ENCODE data around the gene ATP2C1.
"Not testable (repeated sequence)": the region's sequence is repeated elsewhere in the genome, so short reads cannot be mapped to it uniquely, and the experiment has no call there.

The ATP2C1 gene

DNA sequence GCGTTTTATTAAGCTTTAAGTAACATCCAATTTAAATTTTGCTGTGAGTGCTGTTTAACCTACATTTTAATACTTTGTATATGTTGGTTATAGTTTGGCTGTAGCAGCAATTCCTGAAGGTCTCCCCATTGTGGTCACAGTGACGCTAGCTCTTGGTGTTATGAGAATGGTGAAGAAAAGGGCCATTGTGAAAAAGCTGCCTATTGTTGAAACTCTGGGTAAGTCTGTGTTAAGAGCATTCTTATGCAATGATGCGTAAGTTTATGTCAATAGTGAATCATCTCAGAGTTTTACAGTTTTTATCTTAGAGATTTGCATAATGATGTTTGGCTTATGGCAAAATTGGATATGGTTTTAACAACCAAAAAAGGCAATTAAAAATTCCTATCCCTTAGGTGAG lies 70.0 kb downstream of the ATP2C1 start:
- no peak for DNase-seq

DNA sequence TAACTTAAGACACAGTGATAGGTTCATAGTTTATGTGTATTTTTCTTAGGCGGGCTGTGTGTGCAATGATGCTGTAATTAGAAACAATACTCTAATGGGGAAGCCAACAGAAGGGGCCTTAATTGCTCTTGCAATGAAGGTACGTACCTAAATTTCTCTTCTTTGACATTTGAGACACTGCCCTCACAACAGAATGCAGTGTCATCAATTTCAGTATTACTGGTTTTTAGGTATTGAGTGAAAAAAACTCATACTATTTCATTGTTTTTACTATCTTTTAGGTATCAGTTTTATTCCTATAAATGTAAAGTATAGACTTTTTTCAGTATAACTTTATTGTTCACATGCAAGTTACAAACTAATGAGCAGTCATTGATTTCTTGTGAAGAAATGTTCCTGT lies 73.4 kb downstream of the ATP2C1 start:
- no peak for DNase-seq
- no peak for TF ChIP-seq GATA1 (IDR thresholded peaks at IDR 0.05; ENCODE audit: low read depth, low read length)
- no peak for TF ChIP-seq POLR2A (IDR thresholded peaks at IDR 0.05; ENCODE audit: low read length)

More for the DNA sequence above, 70.0 kb downstream of the ATP2C1 start:
- TF ChIP-seq GATA1 (IDR thresholded peaks at IDR 0.05; ENCODE audit: low read depth, low read length) (no peak), POLR2A (IDR thresholded peaks at IDR 0.05; ENCODE audit: low read length) (no peak)

DNA sequence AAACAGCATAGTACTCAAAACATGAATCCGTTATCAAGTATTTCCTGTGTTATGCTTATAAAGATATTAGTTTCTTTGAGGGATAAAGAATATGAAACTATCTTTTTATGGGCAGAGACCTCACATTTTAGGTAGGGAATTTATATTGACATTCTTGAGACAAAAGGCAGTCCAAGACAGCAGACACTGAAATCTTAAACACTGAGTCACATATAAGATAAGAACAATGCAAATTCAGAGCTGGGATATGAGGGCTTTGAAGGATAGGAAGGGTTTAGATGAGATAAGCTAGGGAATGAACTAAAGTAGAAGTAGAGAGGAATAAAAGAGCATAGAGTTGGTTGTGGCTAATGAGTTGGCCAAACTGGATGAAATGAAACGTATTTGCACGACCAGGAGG lies 74.3 kb downstream of the ATP2C1 start:
- no peak for TF ChIP-seq POLR2A (IDR thresholded peaks at IDR 0.05; ENCODE audit: low read length)
- TF ChIP-seq GATA1 (IDR thresholded peaks at IDR 0.05; ENCODE audit: low read depth, low read length): no peak
- DNase-seq: no peak

DNA sequence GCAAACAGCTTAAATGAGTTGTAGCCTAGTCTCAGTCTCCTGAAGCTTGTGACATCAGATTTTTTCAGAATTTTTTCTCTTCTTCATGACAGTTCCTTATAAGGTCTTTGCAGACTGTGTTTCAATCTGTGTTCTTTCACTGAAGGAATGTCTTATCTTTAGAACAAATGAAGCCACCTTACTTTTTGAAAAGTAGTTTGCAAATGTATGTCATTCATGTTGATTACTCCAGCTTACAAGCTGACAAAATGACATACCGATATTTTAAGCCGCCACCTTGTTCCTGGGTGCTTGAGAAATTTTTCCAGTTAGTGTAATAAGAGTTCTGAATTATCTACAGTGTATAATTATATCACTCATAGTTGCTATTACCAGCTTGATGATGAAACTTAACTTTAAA lies 75.7 kb downstream of the ATP2C1 start:
- TF ChIP-seq GATA1 (IDR thresholded peaks at IDR 0.05; ENCODE audit: low read depth, low read length) (no peak), POLR2A (IDR thresholded peaks at IDR 0.05; ENCODE audit: low read length) (no peak)
- no peak for DNase-seq

DNA sequence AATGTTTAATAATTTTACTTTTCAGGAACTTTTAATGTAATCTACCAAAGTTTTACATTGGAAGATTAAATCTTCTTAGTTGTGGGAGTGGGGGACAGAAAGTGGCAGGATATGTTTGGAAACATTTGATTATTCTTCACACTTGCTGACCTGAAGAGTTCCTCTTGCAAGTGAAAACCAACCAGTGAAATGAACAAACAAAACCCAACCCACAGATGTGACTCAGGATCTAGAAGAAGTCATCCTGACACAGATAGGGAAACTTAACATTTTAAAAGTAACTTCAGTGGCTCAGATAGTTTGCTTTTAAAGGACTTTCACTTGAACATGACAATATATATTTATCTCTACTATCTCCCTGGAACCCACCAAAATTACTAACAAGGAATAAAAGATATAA lies 77.3 kb downstream of the ATP2C1 start:
- no peak for DNase-seq

DNA sequence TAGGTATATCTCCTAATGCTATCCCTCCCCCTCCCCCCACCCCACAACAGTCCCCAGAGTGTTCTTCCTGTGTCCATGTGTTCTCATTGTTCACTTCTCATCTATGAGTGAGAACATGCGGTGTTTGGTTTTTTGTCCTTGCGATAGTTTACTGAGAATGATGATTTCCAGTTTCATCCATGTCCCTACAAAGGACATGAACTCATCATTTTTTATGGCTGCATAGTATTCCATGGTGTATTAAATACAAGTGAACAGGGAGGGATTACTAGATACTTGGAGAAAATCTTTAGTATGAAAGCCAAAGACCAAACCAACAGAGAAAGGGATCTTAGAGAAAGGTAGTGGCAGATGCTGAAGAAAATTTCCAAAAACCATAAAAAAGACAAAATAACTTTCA lies 78.7 kb downstream of the ATP2C1 start:
- not testable (repeated sequence) for DNase-seq

More for the DNA sequence above, 77.3 kb downstream of the ATP2C1 start:
- TF ChIP-seq GATA1 (IDR thresholded peaks at IDR 0.05; ENCODE audit: low read depth, low read length) (no peak), POLR2A (IDR thresholded peaks at IDR 0.05; ENCODE audit: low read length) (no peak)

DNA sequence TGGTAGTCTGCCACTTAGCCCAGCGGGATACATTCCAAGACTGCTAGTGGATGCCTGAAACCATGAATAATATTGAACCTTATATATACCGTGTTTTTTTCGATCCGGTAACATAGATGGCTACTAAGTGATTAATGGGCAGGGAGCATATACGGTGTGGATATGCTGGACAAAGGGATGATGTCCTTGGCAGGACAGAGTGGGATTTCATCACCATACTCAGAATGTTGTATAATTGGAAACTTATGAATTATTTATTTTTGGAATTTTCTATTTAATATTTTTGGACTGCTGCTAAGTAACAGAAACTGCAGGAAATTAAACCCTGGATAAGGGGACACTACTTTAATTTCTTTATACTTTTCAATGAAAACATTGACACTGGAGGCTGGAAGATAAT lies 79.5 kb downstream of the ATP2C1 start:
- DNase-seq: no peak
- TF ChIP-seq POLR2A (IDR thresholded peaks at IDR 0.05; ENCODE audit: low read length): no peak
- TF ChIP-seq GATA1 (IDR thresholded peaks at IDR 0.05; ENCODE audit: low read depth, low read length): no peak

DNA sequence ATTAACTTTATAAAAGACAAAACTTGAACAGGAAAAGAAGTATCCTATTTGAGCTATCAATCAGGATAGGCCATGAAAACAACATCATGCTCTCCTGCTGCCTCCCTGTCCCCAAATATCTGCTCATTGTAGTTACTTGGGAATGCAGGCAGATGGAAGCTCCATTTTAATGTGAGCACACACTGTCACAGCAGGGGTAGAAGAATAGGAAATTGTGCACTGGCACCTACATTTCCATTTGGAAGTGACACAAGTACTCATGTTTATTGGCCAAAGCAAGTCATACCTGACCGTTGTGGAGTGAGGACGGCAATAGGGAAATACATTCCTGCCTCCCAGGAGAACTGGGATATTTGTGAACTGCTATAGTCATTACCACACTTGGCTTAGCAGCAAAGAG lies 80.3 kb downstream of the ATP2C1 start:
- no peak for TF ChIP-seq POLR2A (IDR thresholded peaks at IDR 0.05; ENCODE audit: low read length)
- TF ChIP-seq GATA1 (IDR thresholded peaks at IDR 0.05; ENCODE audit: low read depth, low read length): no peak
- no peak for DNase-seq

DNA sequence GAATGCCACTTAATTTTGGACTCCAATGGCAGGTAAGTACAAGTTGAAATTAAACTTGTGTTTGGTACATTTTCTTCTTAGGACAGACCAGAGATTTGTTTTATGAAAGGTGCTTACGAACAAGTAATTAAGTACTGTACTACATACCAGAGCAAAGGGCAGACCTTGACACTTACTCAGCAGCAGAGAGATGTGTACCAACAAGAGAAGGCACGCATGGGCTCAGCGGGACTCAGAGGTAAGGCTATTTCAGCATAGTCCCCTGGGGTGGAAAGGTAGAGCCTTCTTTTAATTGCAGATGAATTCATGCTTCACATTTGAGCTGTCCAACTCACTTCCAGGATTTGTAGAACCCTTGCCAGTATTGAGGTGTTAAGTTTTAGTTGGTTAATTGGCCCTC lies 81.4 kb downstream of the ATP2C1 start:
- TF ChIP-seq GATA1 (IDR thresholded peaks at IDR 0.05; ENCODE audit: low read depth, low read length) (no peak), POLR2A (IDR thresholded peaks at IDR 0.05; ENCODE audit: low read length) (no peak)
- no peak for DNase-seq

DNA sequence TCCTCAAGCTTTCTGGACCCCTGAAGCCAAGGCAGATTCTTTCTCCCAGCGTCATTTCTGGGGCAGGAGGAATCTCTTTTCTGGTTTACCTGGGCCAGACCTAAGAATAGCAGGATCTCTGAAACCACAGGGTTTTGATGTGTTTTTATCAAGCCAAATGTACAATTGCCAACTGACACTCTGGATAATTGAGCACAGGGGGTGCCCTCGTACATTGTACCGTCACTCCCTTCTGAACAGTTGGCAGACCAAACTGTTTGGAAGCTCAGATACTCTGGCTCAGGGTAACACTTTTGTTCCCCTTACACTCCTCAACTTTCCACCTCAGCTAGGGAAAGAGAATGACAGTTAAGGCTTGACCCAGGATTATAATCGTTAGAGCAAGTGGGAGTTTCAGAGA lies 82.8 kb downstream of the ATP2C1 start:
- DNase-seq: no peak
- no peak for TF ChIP-seq GATA1 (IDR thresholded peaks at IDR 0.05; ENCODE audit: low read depth, low read length)
- no peak for TF ChIP-seq POLR2A (IDR thresholded peaks at IDR 0.05; ENCODE audit: low read length)

DNA sequence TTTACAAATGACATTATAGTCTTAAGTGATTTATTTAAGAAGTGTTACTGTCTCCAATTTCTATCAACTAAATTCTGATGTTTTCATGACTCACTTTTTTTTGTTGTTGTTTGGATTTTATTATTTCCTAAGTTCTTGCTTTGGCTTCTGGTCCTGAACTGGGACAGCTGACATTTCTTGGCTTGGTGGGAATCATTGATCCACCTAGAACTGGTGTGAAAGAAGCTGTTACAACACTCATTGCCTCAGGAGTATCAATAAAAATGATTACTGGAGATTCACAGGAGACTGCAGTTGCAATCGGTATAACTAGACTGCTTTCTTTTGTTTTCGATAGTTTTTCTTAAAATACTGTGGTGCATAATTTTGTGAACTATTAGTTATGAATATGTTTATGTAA lies 85.2 kb downstream of the ATP2C1 start:
- no peak for DNase-seq
- TF ChIP-seq POLR2A (IDR thresholded peaks at IDR 0.05; ENCODE audit: low read length): no peak
- no peak for TF ChIP-seq GATA1 (IDR thresholded peaks at IDR 0.05; ENCODE audit: low read depth, low read length)

DNA sequence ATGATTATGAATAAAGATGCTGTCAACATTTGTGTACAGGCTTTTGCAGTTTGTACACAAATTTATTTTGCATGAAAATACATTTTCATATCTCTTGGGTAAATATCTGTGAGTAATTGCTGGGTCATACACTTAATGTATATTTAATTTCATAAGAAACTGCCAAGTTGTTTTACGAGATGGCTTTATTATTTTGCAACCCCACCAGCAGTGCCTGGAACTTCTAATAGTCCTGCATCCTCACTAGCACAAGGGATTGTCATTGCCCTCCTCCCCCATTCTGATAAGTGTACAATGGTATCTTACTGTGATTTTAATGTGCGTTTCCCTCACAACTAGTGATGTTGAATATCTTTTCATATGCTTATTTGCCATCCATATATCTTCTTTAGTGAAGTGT lies 87.6 kb downstream of the ATP2C1 start:
- no peak for TF ChIP-seq POLR2A (IDR thresholded peaks at IDR 0.05; ENCODE audit: low read length)
- TF ChIP-seq GATA1 (IDR thresholded peaks at IDR 0.05; ENCODE audit: low read depth, low read length): no peak
- DNase-seq: no peak

DNA sequence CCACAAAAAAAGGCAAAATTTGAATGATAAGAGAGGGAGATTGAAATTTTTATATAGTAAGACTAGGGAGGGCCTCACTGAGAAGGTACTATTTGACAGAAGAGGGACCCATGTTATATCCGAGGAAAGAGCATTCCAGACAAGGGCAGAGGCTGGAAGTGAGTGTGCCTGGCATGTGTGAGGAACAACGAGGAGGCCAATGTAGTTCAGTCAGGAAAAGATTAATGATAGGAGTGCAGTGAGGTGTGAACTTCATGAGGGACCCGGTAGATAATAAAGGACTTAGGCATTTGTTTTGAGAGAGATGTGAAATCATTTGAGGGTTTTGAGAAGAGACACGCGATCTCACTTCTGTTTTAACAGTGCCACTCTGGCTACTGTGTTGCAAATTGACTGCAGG lies 96.4 kb downstream of the ATP2C1 start:
- TF ChIP-seq POLR2A (IDR thresholded peaks at IDR 0.05; ENCODE audit: low read length): no peak
- no peak for TF ChIP-seq GATA1 (IDR thresholded peaks at IDR 0.05; ENCODE audit: low read depth, low read length)
- DNase-seq: no peak

DNA sequence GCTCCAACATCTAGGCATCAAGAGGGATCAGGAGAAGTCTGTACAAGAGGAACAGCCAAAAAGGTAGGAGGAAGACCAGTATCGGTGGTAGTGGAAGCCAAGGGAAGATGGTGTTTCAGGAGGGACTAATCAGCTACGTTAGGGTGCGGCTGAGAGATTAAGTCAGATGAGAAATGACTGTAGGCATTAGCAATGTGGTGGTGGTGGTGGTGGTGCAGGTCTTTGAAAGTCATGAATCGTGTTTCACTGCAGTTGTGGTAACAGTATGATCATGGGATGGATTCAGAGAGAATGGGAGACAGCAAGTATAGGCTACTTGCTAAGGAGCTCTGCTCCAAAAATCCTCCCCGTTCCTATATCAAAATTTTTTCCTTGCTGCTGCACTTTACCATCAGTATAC lies 97.2 kb downstream of the ATP2C1 start:
- DNase-seq: no peak
- no peak for TF ChIP-seq GATA1 (IDR thresholded peaks at IDR 0.05; ENCODE audit: low read depth, low read length)
- TF ChIP-seq POLR2A (IDR thresholded peaks at IDR 0.05; ENCODE audit: low read length): no peak

DNA sequence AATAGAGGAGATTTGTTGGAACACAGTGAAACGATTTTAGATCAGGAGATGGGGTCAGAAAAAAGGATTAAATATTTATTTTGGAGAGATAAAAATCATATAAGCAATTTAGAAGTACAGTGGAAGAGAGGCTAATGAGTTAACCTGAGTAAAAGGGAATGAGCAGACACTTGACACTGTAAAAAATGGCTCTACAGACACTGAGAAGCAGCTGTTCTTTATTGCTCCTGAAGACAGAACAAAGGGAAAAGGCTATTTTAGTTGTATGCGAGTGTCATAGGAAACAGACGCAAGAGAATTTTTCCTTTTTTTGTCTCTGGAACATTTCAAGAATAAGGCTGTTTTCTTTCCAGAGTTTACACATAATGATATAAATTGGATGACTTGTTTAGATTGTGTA lies 98.5 kb downstream of the ATP2C1 start:
- DNase-seq: no peak
- TF ChIP-seq GATA1 (IDR thresholded peaks at IDR 0.05; ENCODE audit: low read depth, low read length) (no peak), POLR2A (IDR thresholded peaks at IDR 0.05; ENCODE audit: low read length) (no peak)

DNA sequence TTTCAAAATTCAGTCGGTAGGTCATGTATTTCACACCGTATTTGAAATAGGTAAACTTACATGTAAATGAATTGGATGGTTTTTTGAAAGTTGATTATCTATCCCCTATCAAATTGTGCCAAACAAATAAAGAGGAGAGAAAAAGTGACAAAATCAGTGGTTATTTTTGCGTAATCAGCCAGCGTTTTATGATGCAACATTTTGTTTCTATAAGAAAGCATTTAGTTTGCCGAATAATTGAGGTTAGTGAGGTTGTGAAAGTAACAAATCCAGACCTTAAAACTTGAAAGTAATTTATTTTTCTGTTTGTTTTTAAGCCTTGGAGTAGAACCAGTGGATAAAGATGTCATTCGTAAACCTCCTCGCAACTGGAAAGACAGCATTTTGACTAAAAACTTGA lies 103.4 kb downstream of the ATP2C1 start:
- TF ChIP-seq POLR2A (IDR thresholded peaks at IDR 0.05; ENCODE audit: low read length) (no peak), GATA1 (IDR thresholded peaks at IDR 0.05; ENCODE audit: low read depth, low read length) (no peak)
- DNase-seq: peak in 1 of 2 experiments; percentile 10
